ENCODE results near the gene IER2.

IER2 gene

DNA sequence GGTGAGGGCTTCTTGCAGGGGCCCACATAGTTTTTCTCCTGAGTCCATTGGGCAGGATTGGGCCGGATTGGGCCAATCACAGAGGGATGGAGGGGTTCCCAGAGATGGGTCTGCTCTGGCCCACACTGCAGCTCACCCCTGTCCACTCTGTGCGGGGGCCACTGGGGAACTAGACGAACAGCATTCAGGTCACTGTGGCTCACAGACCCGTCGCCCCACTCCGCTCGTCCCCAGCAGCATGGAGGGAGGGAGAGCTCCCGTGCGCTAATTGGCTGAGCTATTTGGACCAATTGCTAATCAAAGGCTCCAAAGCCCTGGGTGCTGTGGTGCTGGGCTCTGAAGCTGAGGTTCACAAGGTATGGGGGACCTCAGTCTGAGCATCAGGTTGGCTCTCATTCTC is 20.8 kb upstream of the IER2 start:
- no peak overlapping the region for H3K4me3 ChIP-seq (ENCODE audit: low read length)
- peaks cover 4% of the 10 kb centered on the region for H3K36me3 ChIP-seq (replicated peaks; ENCODE audit: low read depth, low read length)
- peaks cover 94% of the 10 kb centered on the region for H3K79me2 ChIP-seq (ENCODE audit: low read length)
- H3K9ac ChIP-seq (ENCODE audit: low read length) = no peak overlapping the region
- TF ChIP-seq, protein P1, sequence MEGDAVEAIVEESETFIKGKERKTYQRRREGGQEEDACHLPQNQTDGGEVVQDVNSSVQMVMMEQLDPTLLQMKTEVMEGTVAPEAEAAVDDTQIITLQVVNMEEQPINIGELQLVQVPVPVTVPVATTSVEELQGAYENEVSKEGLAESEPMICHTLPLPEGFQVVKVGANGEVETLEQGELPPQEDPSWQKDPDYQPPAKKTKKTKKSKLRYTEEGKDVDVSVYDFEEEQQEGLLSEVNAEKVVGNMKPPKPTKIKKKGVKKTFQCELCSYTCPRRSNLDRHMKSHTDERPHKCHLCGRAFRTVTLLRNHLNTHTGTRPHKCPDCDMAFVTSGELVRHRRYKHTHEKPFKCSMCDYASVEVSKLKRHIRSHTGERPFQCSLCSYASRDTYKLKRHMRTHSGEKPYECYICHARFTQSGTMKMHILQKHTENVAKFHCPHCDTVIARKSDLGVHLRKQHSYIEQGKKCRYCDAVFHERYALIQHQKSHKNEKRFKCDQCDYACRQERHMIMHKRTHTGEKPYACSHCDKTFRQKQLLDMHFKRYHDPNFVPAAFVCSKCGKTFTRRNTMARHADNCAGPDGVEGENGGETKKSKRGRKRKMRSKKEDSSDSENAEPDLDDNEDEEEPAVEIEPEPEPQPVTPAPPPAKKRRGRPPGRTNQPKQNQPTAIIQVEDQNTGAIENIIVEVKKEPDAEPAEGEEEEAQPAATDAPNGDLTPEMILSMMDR (IDR thresholded peaks at IDR 0.05; ENCODE audit: low read depth, low read length) = no peak
- TF ChIP-seq EZH2phosphoT487 (IDR thresholded peaks at IDR 0.05; ENCODE audit: low read depth) = no peak
- H3K27ac ChIP-seq (ENCODE audit: low read length) = no peak overlapping the region
- H4K20me1 ChIP-seq (ENCODE audit: insufficient read depth, low read length) = peaks cover 58% of the 10 kb centered on the region
- H3K4me2 ChIP-seq (ENCODE audit: low read length) = no peak overlapping the region
- no peaks in the 10 kb centered on the region for H3K4me1 ChIP-seq (ENCODE audit: low read length)
- no peak overlapping the region for H2AFZ ChIP-seq (ENCODE audit: low read depth, low read length)
- no peaks in the 10 kb centered on the region for H3K9me3 ChIP-seq (ENCODE audit: insufficient read depth, low read length)
- no peaks in the 10 kb centered on the region for H3K27me3 ChIP-seq (ENCODE audit: low read depth, low read length)

DNA sequence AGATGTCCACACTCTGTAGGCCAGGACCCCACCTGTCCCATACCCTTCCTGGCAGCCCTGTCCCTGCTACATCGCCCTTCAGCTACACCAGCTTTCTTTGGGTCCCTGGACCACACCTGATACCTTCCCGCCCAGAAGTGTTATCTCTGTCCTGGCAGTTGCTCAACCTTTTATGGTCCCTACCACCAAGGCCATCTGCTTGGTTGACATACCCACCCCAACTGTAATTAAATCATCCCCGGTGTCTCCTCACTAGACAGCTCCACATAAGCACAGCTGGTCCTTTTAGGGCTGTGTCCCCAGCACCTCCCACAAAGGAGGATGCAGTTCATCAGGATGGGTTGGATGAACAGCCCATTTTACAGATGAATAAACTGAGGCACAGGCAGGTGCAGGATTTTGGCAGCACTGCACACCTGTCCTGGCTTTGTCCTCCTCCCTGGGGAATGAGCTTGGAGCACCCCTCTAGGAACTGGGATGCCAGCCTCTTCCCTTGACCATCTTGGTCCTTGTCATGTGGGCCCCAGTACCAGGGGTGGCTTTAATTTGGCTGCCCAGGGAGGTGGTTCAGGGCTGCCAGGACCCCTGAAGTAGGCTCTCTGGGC is 19.2 kb upstream of the IER2 start:
- H3K79me2 ChIP-seq (ENCODE audit: low read length) = peaks cover 87% of the 10 kb centered on the region
- H3K9me3 ChIP-seq (ENCODE audit: insufficient read depth, low read length) = no peaks in the 10 kb centered on the region
- H3K4me3 ChIP-seq (ENCODE audit: low read length) = no peak overlapping the region
- TF ChIP-seq EZH2phosphoT487 (IDR thresholded peaks at IDR 0.05; ENCODE audit: low read depth) = no peak
- TF ChIP-seq, protein P1 (IDR thresholded peaks at IDR 0.05; ENCODE audit: low read depth, low read length) = no peak
- H3K27me3 ChIP-seq (ENCODE audit: low read depth, low read length) = no peaks in the 10 kb centered on the region
- H3K4me2 ChIP-seq (ENCODE audit: low read length) = no peak overlapping the region
- H3K36me3 ChIP-seq (replicated peaks; ENCODE audit: low read depth, low read length) = peaks cover 16% of the 10 kb centered on the region
- no peak overlapping the region for H3K9ac ChIP-seq (ENCODE audit: low read length)
- no peak overlapping the region for H2AFZ ChIP-seq (ENCODE audit: low read depth, low read length)
- H3K27ac ChIP-seq (ENCODE audit: low read length) = no peak overlapping the region
- H3K4me1 ChIP-seq (ENCODE audit: low read length) = no peaks in the 10 kb centered on the region
- H4K20me1 ChIP-seq (ENCODE audit: insufficient read depth, low read length) = peaks cover 60% of the 10 kb centered on the region

DNA sequence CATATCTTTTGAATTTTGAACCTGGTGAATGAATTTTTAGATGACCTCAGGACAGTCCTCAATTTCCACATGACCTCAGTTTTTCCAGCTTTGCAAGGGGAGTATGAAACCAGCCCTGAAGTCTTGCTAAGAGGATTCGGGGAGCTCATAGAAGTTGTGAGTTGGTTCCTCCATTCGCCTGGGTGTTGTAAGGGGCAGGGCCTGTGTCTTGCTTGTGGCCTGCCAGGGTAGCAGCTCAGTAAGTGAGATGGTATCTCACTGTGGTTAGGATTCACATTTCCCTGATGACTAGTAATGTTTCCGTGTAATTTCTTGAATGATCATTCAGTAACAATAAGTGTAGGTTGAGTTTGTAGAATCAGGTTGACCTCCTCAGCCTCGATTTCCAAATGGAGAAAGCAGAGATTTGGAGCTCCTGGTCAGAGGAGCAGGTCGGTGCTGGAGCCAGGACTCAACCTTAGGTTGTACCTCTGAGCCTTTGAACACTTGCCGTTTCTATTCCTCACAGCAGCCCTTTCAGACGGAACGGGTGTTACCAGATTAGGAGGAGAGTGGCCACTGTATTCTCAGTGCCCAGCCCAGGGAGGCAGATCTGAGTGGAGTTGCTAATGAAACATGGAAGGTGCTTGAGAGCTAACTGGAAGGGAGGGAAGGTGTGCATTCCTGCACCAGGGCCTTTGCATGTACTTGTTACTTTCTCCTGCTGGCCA is 17.6 kb upstream of the IER2 start:
- Histone ChIP-seq H3K36me3 (replicated peaks; ENCODE audit: low read depth, low read length) (peaks cover 23% of the 10 kb centered on the region), H3K4me1 (ENCODE audit: low read length) (no peaks in the 10 kb centered on the region), H3K4me2 (ENCODE audit: low read length) (no peak overlapping the region), H3K9me3 (ENCODE audit: insufficient read depth, low read length) (no peaks in the 10 kb centered on the region), H3K9ac (ENCODE audit: low read length) (no peak overlapping the region), H3K79me2 (ENCODE audit: low read length) (peaks cover 73% of the 10 kb centered on the region), H3K4me3 (ENCODE audit: low read length) (no peak overlapping the region), H3K27me3 (ENCODE audit: low read depth, low read length) (no peaks in the 10 kb centered on the region), H2AFZ (ENCODE audit: low read depth, low read length) (no peak overlapping the region), H4K20me1 (ENCODE audit: insufficient read depth, low read length) (peaks cover 60% of the 10 kb centered on the region), H3K27ac (ENCODE audit: low read length) (no peak overlapping the region)
- TF ChIP-seq, protein P1 (IDR thresholded peaks at IDR 0.05; ENCODE audit: low read depth, low read length) = no peak
- TF ChIP-seq EZH2phosphoT487 (IDR thresholded peaks at IDR 0.05; ENCODE audit: low read depth) = no peak

DNA sequence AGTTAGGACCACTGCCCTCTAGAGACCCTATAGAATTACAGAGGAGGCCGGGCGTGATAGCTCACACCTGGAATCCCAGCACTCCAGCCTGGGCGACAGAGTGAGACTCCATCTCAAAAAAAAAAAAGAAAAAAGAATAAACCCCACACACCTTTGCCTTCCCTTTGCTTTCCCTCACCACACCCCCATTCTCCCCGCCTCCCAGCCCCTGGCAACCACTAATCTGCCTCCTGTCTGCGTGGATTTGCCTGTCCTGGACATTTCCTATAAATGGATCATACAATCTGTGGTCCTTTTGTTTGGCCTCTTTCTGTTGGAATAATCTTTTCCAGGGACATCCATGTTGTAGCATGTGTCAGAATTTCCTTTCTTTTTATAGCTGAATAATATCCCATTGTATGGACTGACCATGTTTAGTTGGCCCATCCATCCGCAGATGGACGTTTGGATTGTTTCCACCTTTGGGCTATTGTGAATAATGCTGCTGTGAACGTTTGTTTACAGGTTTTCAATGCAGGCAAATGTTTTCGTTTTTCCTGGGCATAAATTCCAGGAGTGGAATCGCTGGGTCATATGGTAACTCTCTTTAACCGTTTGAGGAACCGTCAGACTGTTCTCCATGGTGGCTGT is 16.9 kb upstream of the IER2 start:
- H3K27me3 ChIP-seq (ENCODE audit: low read depth, low read length) = no peaks in the 10 kb centered on the region
- no peak overlapping the region for H3K9ac ChIP-seq (ENCODE audit: low read length)
- H2AFZ ChIP-seq (ENCODE audit: low read depth, low read length) = no peak overlapping the region
- peaks cover 66% of the 10 kb centered on the region for H3K79me2 ChIP-seq (ENCODE audit: low read length)
- no peak overlapping the region for H3K4me2 ChIP-seq (ENCODE audit: low read length)
- H3K4me3 ChIP-seq (ENCODE audit: low read length) = no peak overlapping the region
- no peak overlapping the region for H3K27ac ChIP-seq (ENCODE audit: low read length)
- peaks cover 30% of the 10 kb centered on the region for H3K36me3 ChIP-seq (replicated peaks; ENCODE audit: low read depth, low read length)
- TF ChIP-seq, protein P1 (IDR thresholded peaks at IDR 0.05; ENCODE audit: low read depth, low read length) = no peak
- TF ChIP-seq EZH2phosphoT487 (IDR thresholded peaks at IDR 0.05; ENCODE audit: low read depth) = no peak
- peaks cover 53% of the 10 kb centered on the region for H4K20me1 ChIP-seq (ENCODE audit: insufficient read depth, low read length)
- no peaks in the 10 kb centered on the region for H3K9me3 ChIP-seq (ENCODE audit: insufficient read depth, low read length)
- no peaks in the 10 kb centered on the region for H3K4me1 ChIP-seq (ENCODE audit: low read length)

All from OCI-LY3 (cell line).